Measurements from ENCODE around the gene MAGI1. TPM values are rescaled to one million over a fixed set of nuclear protein-coding genes. Genes with fewer than 3 reads are reported as not detected.

MAGI1 gene
- total RNA-seq, 1 donor, result 13.0 TPM

- H3K4me3 ChIP-seq (ENCODE audit: low read depth, low read length), result no peak overlapping the region
- no peak for DNase-seq (ENCODE audit: low read depth)
- TF ChIP-seq CTCF (IDR thresholded peaks at IDR 0.05; ENCODE audit: insufficient read depth, low read length), result no peak
Measured at GRCh38 chr3:65396078-65396477, 642.6 kb downstream of the MAGI1 start.

GRCh38 chr3:65391068-65391467, 647.6 kb downstream of the MAGI1 start:
- no peak for DNase-seq (ENCODE audit: low read depth)
- H3K4me3 ChIP-seq (ENCODE audit: low read depth, low read length), result no peak overlapping the region
- no peak for TF ChIP-seq CTCF (IDR thresholded peaks at IDR 0.05; ENCODE audit: insufficient read depth, low read length)

GRCh38 chr3:65385805-65386204, 652.9 kb downstream of the MAGI1 start:
- no peak overlapping the region for H3K4me3 ChIP-seq (ENCODE audit: low read depth, low read length)
- TF ChIP-seq CTCF (IDR thresholded peaks at IDR 0.05; ENCODE audit: insufficient read depth, low read length), result no peak
- DNase-seq (ENCODE audit: low read depth), result no peak

DNA sequence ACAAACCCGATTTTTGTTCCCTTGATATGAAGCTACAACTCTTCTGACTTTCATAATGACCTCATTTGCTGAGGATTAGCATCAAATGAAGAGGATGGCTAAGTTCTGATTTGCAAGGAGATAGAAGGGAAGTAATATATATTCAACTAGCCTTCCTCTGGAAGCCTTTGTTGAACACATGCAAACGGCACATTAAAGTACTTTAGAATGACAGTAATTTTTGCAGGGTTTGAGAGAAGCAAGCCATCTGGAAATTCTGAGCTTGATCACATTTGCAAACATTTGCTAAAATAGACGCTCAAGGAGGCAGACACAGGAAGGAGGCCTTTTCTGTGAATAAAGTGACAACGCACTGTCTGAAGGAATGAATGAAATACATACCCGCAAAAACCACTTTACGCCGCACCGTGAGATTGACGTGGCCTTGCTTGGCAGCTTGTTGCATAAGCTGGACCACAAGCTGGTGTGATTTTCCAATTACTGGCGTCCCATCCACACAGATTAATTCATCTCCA, 657.2 kb downstream of the MAGI1 start:
- no peak overlapping the region for H3K4me3 ChIP-seq (ENCODE audit: low read depth, low read length)
- no peak for DNase-seq (ENCODE audit: low read depth)
- TF ChIP-seq CTCF (IDR thresholded peaks at IDR 0.05; ENCODE audit: insufficient read depth, low read length), result no peak

GRCh38 chr3:65379223-65379622, 659.5 kb downstream of the MAGI1 start:
- H3K4me3 ChIP-seq (ENCODE audit: low read depth, low read length), result no peak overlapping the region
- no peak for DNase-seq (ENCODE audit: low read depth)
- TF ChIP-seq CTCF (IDR thresholded peaks at IDR 0.05; ENCODE audit: insufficient read depth, low read length), result no peak

DNA sequence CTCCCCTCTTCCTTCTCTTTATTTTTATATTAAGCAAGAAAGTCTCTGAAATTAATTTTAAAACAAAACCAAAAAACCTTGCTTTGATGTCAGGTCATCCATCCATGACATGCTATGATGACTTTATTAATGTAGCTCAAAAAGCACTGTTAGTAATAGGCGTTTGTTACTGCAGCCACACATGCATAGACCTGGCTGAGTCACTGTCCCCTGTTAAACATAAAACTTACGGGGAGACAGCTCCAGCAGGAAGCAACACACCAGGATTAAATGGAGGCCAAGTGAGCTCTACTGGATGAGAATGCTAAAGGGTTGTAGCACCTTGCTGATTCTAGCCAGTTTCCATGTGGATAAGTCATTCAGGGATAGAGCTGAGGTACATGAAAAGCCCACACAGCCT, 661.1 kb downstream of the MAGI1 start:
- DNase-seq (ENCODE audit: low read depth), result no peak
- no peak overlapping the region for H3K4me3 ChIP-seq (ENCODE audit: low read depth, low read length)
- no peak for TF ChIP-seq CTCF (IDR thresholded peaks at IDR 0.05; ENCODE audit: insufficient read depth, low read length)

- DNase-seq (ENCODE audit: low read depth), result no peak
- H3K4me3 ChIP-seq (ENCODE audit: low read depth, low read length), result no peak overlapping the region
- no peak for TF ChIP-seq CTCF (IDR thresholded peaks at IDR 0.05; ENCODE audit: insufficient read depth, low read length)
Measured at GRCh38 chr3:65376426-65376825, 662.3 kb downstream of the MAGI1 start.
